ENCODE measurements around the gene HSPA4.
A peak's percentile ranks its signal among the peaks of the same experiment; 100 is the strongest.
"Not testable (repeated sequence)": the region's sequence is repeated elsewhere in the genome, so short reads cannot be mapped to it uniquely, and the experiment has no call there.

Gene HSPA4

DNA sequence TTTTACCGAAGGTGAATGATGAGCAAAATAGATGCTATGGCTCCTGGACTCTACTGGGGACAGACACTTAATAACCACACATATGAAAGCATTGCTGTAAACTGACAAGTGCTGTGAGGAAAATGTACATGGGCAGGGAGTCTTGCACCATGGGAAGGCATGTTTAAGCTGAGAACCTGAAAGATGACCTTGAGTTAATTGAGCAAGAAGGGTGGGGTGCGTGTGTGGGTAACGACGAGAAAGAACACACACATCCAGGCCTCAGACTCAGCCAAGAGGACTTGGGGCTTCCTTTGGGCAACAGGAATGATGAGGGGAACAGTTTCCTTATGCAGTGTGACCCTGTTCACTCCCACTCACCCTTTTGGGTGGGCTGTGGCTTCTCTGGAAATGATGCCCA is 73.1 kb downstream of the HSPA4 start:
- no peak for DNase-seq (ENCODE audit: low spot score)

DNA sequence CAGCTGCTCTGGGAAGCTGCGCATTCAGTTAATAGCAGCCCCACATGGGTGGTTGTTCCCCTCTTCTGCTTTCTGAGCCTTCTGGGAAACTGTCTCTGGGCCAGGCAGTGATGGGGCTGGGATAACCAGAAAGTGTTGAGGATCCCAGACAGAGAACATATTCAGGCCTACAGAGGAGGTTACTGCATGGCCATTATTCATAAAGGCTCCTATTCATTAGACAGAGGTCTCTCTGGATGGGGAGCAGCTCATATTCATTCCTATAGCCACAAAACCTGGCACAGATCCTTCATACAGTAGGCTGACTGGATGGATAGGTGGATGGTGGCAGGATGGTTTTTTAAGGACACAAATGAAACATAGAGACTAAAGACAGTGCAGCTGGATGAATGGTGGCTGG is 76.3 kb downstream of the HSPA4 start:
- no peak for DNase-seq (ENCODE audit: low spot score)

DNA sequence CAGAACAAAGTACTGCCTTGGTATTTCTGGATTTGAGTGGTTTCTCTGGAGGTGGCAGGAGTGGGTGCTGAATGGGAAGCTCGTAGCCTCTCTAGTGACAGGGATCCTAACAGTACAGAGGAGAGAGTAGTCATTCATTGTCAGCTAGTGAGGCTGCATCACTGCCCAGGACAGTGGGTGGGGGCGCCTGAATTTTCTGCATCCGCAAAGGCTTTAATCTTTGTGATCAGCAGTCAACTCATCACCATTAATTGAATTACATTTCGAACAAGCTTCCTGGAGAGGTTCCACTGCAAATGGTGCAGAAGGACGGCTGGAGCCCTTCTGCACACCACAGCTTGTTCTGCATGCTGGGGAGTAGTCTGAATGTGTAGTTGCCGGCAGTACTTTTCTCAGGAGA is 77.5 kb downstream of the HSPA4 start:
- DNase-seq (ENCODE audit: low spot score) = no peak

DNA sequence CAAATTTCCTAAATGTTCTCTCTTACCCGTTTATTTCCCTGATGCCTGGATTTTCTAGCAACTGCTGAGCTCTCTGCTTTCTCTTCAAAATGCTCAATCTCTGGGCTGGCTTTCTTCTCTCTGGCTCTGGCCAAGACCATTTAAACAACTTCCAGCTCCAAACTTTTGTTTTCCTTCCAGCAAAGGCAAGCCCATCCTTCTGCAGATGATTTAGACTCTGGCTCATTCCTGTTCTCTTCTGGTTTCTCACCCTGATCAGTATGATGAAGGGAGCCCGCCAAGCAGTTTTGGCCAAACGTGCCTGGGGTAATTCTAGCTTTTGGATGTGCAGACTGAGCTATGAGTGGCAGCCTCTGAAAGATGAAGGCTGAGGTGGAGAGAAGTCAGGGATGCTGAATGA is 78.1 kb downstream of the HSPA4 start:
- no peak for DNase-seq (ENCODE audit: low spot score)

DNA sequence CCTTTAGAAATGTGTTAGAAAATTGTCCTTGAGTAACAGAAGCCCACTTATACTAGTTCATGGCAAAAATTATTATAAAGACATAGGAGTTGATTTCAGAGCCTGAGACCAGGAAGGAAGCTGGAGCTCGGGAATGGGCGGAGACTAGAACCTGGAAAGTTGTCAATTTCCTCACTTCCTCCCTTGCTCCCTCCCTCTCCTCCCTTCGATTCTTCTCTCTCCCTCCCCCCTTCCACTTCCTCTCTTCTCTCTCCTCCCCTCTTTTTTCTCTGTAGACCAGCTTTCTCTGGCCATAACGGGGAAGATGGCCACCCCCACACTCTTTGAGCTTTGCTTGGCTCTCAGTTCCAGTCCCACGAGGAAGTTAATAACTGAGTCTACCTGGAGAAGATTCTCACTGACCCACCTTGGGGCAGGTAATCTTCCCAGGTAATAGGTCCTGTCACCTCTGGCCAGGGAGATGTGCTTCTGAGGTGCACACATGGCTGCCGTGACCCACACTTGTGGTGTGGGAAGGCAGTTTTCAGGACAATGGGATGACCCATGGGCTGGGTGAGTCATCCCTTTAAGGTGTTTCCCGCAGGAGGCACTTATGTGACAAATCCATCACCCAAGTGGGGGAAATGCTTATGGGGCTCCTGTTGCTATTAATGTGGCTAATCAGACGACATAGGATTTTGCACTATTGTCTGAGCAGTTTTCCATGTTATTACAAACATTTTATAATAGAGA is 78.7 kb downstream of the HSPA4 start:
- peak; percentile 16 for DNase-seq (ENCODE audit: low spot score)

DNA sequence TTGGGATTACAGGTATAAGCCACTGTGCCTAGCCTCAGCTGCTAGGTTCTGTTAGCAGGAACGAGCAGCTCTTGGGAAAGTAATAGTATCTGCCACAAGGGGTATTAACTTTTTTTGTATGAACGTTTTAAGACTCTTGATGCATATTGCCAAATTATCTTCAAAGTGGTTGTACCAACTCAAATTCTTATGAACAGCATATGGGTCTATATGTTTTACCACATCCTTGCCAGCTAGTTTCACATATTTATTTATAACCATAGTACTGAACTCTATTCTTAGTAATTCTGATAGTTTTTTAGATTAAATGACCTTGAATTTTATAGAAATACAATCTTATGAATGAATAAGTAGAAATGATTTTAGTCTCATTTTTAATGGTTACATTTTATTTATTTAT is 80.9 kb downstream of the HSPA4 start:
- DNase-seq (ENCODE audit: low spot score) = no peak

DNA sequence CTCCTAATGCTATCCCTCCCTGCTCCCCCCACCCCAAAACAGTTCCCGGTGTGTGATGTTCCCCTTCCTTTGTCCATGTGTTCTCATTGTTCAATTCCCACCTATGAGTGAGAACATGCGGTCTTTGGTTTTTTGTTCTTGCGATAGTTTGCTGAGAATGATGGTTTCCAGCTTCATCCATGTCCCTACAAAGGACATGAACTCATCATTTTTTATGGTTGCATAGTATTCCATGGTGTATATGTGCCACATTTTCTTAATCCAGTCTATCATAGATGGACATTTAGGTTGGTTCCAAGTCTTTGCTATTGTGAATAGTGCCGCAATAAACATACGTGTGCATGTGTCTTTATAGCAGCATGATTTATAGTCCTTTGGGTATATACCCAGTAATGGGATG is 81.4 kb downstream of the HSPA4 start:
- DNase-seq (ENCODE audit: low spot score) = not testable (repeated sequence)

DNA sequence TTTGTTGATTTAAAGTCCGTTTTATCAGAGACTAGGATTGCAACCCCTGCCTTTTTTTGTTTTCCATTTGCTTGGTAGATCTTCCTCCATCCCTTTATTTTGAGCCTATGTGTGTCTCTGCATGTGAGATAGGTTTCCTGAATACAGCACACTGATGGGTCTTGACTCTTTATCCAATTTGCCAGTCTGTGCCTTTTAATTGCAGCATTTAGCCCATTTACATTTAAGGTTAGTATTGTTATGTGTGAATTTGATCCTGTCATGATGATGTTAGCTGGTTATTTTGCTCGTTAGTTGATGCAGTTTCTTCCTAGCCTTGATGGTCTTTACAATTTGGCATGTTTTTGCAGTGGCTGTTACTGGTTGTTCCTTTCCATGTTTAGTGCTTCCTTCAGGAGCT is 85.1 kb downstream of the HSPA4 start:
- DNase-seq (ENCODE audit: low spot score) = not testable (repeated sequence)

DNA sequence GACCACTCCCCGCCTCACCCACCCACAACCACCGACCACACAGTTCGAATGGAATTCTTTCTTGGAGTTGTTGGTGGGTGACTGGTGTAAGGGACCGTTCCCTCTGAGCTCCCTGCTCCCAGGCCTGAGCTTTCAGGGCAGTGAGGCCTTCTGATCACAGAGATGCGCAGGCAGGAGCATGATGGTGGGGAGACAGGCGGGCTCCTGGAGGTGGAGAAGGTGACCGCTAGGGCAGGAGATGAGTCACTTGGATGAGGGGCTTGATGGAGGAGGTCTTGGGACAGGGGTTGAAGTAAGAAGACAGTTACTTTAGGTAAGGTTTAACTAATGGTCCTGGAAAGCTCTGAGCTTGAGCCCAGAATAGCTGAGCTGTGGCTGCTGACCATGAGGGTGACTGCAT is 88.5 kb downstream of the HSPA4 start:
- DNase-seq (ENCODE audit: low spot score) = no peak

DNA sequence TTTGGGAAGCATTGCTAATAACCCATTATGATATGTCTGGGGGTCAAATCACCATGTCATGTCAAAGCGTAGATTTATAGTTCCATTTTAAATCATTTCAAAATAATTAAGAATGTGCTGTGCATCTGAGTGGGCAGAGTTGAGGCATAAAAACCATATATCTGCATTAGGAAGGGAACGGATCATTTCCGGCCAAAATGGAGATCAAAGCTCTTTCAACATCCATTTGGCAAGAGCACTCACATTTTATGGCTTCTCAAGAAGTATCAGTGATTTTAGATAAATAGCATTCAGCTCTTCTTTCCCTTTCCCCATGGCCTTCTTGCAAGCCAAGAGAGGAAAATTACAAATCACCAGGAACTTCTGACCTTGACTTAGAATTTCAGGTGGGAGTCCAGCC is 89.9 kb downstream of the HSPA4 start:
- DNase-seq (ENCODE audit: low spot score) = no peak

DNA sequence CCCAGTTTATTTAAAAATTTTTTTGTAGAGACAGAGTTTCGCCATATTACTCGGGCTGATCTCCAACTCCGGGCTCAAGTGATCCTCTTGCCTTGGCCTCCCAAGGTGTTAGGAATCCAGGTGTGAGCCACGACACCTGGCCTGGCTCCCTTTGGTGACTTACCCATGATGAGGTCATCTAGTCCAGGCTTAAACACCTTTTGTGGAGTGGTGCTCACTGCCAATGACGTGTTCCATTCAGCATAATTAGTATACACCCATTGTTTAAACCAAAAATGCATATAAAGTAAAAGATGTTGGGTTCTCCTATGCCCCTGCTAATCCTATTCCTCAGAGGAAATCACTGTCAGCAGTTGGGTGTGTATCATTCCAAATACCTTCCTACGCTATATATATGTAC is 91.0 kb downstream of the HSPA4 start:
- DNase-seq (ENCODE audit: low spot score) = no peak

DNA sequence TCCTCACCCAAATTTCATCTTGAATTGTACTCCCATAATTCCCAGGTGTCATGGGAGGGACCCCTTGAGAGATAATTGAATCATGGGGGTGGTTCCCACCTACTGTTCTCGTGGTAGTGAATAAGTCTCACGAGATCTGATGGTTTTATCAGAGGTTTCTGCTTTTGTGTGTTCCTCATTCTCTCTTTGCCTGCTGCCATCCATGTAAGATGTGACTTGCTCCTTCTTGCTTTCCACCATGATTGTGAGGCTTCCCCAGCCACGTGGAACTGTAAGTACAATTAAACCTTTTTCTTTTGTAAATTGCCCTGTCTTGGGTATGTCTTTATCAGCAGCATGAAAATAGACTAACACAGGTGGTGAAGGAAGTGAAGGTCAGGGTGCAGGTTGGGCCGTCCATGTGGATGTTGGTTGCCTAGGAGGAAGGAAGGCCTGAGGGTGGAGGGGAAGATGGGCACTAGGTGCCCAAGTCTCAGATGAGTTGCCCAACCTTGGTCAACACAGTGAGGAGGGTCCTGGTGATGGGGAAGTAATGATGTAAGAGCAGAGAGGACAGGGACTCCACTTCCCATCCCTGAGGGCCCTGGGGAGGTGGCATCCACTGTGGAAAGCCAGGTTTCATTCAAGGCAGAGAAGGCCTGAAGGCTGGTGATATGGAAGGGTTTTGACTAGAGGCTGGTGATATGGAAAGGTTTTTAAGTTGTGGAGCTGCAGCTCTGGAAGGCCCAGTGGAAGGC is 92.6 kb downstream of the HSPA4 start:
- no peak for DNase-seq (ENCODE audit: low spot score)

DNA sequence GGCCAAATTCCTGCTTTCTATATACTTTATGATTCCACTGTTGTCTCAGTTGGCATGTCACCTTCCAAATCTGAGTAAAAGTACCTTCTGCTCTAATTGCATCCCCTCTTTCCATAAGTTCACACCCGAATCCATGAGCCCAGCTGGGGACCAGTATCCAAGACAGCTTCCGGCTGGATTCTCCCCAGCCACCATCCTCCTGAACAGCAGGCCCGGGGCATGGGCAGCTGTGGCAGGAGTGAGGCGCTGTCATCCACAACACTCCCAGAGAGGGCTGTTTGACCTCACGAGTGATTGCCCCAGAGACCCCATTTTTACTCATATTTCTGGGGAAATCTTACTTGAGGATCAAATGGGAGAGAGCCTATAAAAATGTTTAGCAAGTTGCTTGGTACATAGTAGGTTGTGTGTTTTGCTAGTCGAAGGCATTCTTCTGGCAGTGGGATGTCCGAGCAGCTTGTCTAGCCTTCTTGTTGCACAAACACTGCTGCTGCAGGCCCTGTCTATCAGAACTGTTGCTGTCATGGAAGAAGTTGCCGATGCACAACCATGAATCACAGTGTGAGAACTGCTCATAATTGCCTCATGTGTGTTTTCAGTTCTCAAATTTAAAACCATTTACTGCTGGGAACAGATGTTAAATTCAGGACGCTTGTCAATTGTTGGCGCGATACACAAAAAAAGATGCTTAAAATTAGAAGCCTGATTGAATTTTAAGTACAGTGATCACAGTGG is 93.8 kb downstream of the HSPA4 start:
- no peak for DNase-seq (ENCODE audit: low spot score)

DNA sequence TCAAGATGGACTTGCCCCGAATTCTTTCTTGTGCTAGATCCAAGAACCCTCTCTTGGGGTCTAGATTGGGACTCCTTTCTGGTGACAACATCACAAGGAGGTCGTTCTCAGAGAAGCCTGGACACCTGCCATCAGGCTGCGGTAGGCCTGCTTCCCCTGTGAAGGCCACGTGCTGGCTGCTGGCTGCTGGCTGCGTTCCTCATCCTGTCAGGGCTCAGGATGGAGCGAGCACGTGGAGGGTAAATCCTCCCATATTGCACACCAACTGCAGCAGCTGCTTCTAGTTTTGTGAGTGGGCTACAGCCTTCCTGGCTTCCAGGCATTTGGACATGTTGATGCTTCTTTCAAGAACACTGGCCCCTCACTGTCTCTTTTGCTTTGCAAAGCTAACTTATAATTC is 95.6 kb downstream of the HSPA4 start:
- DNase-seq (ENCODE audit: low spot score) = no peak

DNA sequence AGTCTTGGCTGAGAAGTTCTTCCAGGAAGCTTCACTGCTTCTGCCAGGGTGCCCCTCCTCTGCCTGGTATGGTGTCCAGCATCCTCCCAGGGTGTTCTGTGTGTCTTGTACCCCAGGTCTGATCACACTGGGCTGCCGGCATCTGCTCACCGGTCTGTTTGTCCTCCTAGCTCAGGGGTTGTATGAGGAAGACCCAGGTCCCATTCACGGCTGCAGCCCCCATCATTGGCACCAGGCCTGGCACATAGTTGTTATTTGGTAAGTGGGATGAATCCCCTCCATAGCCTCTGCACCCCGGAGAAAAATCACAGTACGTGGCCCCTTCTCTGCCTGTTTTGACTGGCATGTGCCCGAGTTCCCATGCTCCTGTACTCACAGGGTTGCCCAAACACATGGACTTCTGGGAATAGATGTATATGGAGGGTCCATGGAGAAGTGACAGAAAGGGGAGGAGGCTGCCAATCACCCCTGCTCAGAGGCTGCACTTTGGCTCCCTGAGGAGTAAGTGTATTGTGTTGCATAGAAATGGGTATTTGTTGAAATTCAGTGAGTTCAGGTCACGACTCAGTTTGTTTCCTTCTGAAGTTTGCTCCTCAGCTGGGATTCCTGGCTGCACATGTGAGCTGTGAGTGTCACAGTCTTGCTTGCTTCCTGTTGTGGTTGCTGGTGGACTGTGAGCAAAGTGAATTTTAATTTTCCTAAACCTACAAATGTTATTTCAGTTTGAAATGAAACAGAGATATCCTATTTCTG is 96.2 kb downstream of the HSPA4 start:
- peak; percentile 3 for DNase-seq (ENCODE audit: low spot score)

DNA sequence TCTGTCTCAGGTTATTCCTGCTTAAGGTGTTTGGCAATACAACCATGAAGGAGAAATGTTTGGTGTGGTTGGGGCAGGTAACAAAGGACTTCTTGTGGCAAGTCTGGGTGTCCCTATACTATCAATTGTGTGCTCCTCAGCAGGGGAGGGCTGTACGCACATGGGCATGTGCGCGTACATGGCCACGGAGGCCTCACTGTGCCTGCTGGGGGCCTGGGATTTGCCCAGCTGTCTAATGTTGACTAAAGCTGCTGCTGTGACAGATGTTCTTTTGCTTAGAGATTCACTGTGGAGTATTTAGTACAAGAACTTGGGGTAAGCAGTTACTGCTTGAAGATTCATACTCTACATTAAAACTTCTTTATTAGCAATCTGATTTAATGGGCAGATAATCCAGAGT is 97.5 kb downstream of the HSPA4 start:
- DNase-seq (ENCODE audit: low spot score) = no peak

DNA sequence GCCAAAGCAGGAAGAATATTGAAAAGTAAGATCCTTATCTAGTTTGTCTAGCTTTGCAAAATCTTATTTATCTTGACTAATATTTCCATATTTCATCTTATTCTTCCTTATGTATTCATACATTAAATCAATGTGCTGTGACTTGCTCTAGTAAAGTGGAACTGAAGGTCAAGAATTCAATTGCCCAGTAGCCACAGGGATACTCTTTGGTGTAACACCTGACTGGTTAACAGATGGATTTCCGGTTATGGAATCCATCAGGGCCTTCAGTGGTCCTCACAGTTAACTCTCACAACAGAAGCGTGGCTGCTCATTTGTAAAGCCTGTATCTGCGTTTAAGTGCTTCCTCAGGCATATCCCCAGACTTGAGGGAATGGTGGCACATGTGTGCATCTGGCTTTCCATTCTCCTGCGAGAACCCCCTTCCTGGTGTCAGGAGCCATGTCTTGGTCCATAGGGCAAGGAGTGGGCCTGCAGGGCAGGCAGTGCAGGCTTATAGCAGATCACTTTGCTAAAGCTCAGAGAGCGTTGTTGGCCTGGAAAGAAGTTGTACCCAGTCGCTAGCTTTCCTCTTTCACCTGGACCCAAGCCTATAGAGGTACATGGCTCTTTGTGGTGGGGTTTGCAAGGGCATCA is 99.2 kb downstream of the HSPA4 start:
- DNase-seq (ENCODE audit: low spot score) = no peak

DNA sequence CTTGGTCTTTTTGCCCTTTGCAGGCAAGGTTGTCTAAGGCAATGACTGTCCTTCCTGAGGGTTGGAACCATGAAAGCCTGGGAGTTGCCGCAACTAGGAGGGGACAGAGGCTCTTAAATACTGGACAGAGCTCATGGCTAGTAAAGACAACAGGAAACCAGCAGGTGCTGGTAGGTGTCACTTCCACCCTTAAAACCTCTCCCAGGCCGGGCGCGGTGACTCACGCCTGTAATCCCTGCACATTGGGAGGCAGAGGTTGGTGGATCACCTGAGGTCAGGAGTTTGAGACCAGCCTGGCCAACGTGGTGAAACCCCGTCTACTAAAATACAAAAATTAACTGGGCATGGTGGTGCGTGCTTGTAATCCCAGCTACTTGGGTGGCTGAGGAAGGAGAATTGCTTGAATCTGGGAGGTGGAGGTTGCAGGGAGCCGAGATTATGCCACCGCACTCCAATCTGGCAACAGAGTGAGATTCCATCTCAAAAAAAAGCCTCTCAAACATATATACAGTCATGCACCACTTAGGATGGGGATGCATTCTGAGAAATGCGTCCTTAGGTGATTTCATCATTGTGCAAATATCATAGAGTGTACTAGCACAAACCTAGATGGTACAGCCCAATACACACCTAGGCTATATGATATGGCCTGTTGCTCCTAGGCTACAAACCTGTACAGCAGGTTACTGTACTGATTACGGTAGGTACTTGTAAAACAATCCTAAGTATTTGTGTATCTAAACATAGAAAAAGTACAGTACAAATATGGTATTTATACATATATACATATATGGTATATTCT is 102.7 kb downstream of the HSPA4 start:
- no peak for DNase-seq (ENCODE audit: low spot score)

DNA sequence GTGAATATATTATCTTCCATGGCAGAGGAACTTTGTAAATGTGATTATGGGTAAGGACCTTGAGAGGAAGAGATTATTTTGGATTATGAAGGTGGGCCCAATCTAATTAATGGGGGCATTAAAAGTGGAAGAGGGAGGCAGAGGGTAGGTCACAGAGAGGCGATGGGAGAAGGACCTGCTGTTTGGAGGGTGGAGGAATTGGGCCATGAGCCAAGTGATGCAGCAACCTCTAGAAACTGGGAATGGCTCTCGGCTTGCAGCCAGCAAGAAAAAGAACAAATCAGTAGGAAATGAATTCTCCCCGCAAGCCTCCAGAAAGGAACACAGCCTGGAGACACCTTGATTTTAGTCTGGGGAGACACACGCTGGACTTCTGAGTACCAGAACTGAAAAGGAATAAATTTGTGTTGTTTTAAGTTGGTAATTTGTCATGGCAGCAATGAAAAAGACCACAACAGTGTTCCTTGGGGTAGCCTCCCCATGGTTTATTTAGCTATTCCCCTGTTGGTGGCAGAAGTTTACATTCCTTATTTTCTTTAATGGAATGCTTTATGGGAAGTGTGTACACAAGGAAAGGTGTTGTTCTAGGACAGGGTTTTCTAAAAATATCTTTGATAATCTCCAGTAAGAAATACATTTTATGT is 103.6 kb downstream of the HSPA4 start:
- DNase-seq (ENCODE audit: low spot score) = no peak

Measured in kidney capillary endothelial cell (primary cell).